NCI-H1105 treated with DMSO at 0.1 percent for 48 hours (cell line): ENCODE data around the gene ARSA.
"Not testable (repeated sequence)": the region's sequence is repeated elsewhere in the genome, so short reads cannot be mapped to it uniquely, and the experiment has no call there.

Source experiments
- DNase-seq: peaks from one replicate; lab custom pipeline; 2025; lab: John Stamatoyannopoulos, UW

ARSA gene

GRCh38 chr22:50621948-50622722 is 5.8 kb downstream of the ARSA start:
- DNase-seq: no peak

DNA sequence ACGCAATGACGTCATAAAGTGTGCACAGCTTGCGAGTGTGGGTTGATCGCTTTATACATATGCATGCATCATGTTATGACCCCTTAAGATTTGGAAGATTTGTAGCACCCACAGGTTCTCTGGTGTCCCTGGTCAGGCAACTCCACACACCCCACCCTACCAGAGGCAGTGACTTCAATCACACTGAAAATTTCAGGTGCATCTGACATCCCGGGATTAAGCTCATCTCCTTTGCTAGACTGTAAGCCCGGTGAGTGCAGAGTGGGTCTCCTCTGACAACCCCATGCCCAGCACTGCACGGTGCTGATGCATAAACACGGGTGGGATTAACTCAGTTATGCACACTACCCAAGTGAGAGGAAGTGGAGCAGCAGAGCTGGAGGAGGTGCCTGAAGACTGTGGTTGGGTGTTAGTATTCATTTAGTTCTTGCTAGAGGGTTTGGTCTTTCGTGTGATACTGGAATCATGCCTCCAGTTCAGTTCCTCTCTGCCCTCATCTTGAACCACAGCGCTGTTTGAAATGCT is 6.5 kb downstream of the ARSA start:
- peak; percentile 27 for DNase-seq

DNA sequence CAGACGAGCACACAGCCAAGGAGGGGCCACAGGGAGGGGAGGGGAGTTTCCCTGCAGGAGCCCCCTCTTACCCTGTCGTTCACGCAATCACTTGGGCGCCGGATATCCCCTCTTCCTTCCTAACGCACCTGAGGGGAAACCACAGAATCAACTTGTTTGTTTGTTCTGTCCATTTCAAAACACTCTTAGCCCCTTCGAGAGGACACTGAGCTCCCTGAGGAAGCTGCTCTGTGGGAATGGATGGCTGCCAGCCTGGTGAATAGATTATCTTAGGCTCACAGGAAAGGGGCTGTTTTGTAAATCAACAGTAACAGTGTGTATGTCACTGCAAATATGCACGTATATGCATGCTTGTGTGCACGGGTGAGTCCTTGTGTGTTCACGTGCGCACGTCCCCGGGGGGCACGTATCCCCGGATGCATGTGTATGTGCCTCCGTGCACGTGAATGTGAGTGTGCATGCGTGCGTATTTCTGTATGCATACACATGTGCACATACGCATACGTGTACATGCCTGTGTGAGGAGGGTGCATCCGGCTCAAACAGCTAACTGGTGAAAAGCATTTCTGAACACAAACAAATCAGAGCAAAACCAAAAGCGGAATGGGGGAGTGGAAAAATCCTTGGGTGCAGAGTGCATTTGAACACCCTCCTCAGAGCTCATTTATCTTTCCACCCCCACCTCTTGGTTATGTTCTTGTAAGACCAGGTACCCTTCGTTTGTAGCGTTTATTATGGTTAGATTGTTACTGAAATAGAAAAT is 7.2 kb downstream of the ARSA start:
- peak; percentile 73 for DNase-seq

- DNase-seq: not testable (repeated sequence)
Observed at GRCh38 chr22:50614296-50614695, 13.7 kb downstream of the ARSA start.

DNA sequence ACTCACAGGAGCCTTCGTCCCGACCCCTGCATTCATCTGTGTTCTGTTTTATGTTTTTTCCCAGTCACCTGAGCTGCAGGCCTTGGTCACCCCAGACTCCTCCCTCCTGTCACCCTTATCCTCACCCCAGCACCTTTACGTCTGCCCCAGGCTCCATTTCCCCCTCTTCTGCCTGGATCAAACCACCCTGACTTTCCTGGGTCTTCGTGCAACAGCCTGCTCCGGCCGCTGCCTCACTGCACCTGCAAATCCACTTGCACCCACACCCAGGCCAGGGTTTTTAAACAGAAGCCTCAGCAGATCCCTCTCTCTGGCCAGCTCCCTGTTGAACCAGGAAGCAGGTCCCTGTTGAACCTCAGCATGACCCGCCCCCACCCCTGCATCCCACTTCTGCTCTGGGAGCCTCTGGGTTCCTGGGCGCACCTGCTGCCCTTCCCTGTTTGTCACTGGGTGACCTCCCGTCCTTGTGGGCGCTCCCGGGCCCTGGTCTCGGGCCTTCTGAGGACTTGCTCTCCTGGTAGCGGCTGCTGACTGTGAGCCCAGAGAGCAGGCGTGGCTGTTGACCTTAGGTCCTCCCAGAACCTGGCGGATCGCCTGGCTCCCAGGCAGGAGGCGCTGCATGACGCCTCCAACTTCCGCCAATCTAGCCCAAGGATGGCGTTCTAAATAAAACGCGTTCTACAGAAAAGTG is 14.5 kb downstream of the ARSA start:
- no peak for DNase-seq

- DNase-seq: no peak
Observed at GRCh38 chr22:50612528-50613221, 15.3 kb downstream of the ARSA start.

DNA sequence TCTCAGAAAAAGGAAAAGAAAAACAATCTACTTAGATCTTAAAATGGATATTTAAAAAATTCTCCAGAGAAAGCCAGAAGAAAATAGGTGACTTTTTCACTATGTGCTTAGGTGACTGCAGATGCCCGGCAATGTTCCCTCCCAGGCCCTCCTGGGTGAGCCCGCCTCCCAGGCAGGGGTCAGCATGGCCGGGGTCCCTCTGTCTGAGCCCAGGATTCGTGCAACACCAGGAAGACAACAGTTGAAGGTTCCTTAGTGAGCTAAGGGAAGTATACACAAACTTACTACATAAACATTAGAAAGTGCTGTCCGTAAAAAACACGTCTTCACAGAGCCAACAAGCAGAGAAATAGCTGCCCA is 15.8 kb downstream of the ARSA start:
- no peak for DNase-seq

DNA sequence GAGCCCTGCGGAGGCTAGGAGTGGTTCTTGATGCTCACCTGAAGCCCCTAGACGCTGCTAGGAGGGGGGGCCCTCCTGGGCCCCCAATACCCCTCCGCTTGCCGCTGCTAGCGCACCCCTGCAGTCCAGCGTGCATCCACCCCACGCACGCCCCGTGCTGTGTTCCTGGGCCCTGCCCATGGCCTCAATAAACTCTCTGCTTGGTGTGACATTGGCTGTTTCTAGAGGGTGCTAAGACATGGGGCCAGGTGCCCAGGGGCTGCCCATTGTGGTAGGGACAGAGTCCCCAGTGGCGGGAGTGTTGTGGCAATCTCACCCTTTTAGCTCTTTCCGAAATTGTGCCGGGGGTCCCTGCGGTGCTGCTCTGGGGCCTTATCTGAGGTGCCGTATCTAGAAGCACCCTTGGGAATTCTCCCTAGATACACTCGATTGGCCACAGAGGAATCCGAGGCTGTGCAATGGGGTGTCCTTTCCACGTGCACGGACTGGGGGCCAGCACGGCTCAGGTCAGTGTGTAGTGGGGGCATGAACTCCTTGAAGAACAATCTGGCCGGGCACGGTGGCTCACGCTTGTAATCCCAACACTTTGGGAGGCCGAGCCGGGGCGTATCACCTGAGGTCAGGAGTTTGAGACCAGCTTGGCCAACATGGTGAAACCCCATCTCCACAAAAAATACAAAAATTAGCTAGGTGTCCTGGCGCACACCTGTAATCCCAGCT is 16.5 kb downstream of the ARSA start:
- no peak for DNase-seq

GRCh38 chr22:50610581-50610980 is 17.4 kb downstream of the ARSA start:
- no peak for DNase-seq

DNA sequence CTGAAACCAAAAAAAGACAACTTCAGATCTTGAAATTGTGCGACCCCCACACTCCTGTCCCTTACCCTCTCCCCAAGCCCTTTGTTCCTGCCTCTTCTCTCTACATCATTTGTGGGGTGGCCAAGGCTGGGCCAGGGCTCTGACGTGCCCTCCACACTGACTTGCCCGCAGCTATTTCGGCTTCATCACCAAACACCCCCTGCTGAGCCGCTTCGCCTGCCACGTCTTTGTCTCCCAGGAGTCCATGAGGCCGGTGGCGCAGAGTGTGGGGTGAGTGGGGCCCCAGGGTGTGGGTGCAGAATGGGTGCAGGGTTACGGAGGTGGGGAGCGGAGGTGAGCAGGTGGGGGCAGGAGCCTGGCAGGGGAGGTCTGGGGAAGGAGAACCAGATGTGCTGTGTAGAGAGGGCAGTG is 17.9 kb downstream of the ARSA start:
- no peak for DNase-seq

- DNase-seq: no peak
Observed at GRCh38 chr22:50609599-50609998, 18.4 kb downstream of the ARSA start.

GRCh38 chr22:50608996-50609395 is 19.0 kb downstream of the ARSA start:
- no peak for DNase-seq

- DNase-seq: not testable (repeated sequence)
Observed at GRCh38 chr22:50608058-50608840, 19.7 kb downstream of the ARSA start.

DNA sequence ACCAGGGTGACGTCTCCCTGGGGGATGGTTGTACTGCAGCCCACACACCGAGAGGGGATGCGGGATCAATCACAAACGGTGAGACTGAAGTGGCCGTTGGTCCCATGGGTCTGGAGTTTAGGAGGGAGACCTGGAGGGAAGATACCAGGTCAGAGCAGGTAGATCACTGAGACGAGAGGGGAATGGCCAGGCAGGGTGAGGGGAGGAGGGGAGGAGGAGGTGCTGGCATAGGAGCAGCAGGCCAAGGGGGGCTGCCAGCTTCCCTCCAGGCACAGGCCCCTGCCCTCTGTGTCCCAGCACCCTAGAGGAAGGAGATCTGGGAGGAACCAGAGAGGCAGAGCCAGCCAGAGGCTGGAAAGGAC is 20.3 kb downstream of the ARSA start:
- DNase-seq: no peak

DNA sequence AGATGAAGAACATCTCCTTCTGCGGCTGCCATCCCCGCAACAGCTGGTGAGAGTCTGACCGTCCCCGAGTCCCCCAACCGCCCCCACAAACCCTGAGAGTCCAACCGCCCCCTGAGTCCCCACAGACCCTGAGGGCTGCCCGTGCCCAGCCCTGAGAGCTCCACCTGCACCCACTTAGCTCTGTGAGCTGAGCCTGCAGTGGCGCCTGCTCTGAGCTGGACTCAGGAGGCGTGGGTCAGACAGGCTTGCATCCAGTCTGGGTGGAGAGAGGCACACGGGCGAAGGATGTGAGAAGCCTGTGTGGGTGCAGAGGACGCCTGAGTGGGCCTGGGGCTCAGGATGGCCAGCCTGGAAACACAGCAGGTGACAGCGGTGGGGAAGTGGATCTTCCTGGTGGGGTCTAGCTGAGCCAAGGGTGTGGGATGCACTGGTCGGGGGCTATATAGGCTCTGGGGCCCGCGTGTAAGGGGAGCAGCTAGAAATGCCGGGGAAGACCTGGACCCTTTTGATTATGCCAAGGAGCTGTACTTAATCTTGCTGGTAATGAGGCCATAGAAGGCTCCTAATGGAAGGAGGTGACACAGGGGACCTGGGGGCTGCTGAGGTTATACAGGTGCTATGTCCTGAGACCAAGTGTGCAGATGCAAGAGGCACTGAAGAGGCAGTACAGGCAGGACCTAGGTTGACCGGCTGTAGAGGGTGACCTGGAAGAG is 20.9 kb downstream of the ARSA start:
- no peak for DNase-seq

DNA sequence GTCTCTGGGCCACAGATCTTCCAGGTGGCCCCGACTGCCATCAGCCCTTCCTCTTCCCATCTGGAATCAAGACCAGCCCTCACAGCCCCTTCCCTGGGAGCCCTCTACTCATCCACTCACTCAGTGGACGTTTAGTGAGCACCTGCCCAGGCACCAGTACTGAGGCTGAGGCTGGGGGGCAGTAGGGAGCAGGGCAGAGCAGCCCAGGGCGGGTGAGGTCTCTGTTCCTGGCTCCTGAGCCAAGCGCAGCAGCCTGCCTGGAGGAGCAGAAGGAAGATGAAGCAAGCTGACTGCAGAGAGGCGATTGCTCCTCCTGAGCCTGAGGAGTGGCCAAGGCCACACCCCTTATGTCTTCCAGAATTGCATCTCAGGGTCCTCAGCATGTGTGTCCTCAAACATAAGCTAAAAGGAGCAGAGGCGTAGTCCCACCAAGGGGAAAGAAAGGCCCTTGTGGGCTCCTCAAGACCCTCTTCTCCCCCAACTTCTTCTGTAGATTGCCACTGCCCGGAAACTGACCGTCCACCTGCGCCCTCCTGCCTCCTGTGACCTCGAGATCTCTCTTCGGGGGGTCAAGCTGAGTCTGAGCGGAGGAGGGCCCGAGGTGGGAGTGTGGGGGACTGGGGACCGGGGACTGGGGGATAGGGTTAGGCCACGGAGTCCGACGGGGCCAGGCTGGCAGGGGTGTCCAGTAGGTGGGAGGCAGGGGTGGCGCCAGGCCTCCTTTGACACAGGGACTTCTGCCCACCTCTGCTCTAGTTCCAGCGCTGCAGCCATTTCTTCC is 21.6 kb downstream of the ARSA start:
- no peak for DNase-seq

DNA sequence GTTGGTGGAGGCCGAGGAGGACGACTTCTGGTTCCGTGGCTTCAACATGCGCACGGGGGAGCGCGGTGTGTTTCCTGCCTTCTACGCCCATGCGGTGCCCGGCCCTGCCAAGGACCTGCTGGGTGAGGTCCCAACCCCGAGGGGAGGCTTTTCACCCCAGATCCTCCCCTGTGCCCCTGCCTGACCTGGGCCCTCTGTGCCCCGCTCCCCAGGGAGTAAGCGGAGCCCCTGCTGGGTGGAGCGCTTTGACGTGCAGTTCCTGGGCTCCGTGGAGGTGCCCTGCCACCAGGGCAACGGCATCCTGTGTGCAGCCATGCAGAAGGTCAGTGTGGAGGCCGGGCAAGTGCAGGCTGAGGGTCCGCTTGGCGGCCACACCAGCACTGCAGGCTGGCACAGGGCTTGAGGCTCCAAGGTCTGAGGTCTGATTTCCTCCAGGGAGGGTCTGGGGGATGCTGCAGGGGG is 22.3 kb downstream of the ARSA start:
- no peak for DNase-seq

DNA sequence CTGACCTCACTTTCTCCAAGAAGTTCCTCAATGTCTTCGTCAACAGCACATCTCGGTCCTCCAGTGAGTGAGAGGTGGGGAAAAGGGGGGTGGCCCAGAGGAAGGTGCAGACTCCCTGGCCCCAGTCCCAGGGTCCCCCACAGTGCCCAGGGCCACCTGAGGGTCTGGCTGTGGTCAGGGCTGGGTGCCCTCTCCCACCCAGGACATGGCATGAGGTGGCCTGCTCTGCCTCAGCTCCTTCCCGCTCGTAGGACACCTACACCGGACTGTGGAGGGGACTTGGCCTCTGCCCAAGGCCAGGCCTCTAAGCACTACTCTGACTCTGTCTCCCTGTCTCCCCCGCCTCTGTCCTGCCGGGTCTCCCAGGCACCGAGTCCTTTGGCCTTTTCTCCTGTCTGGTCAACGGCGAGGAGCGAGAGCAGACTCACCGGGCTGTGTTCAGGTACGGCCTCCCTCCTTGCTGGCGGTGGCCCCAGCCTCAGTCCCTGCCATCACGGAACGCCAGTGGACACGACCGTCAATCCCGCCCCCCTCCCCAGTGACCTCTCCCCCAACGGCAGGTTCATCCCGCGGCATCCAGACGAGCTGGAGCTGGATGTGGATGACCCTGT is 22.8 kb downstream of the ARSA start:
- no peak for DNase-seq
